ENCODE measurements around the gene DYNC2H1. TPM values are rescaled to one million over a fixed set of nuclear protein-coding genes. Genes with fewer than 3 reads are reported as not detected.

DYNC2H1 gene
- total RNA-seq, 1 experiment from 2014 or later = 12.4 TPM

GRCh38 chr11:103327721-103328120 is 218.5 kb downstream of the DYNC2H1 start:
- Histone ChIP-seq H3K9me3 (ENCODE audit: control insufficient read depth, insufficient read depth, low read depth, low read length) (no peaks in the 10 kb centered on the region), H3K4me1 (ENCODE audit: control insufficient read depth, insufficient read depth, low read length) (no peaks in the 10 kb centered on the region), H3K4me3 (ENCODE audit: low read depth in 2 of 2, low read length in 2 of 2) (no peak overlapping the region), H3K36me3 (ENCODE audit: control insufficient read depth, insufficient read depth, low read length) (no peaks in the 10 kb centered on the region), H3K27me3 (ENCODE audit: control insufficient read depth, insufficient read depth, low read length) (no peaks in the 10 kb centered on the region), H3K27ac (ENCODE audit: low read length) (no peak overlapping the region)
- in situ Hi-C loops (cut with HindIII; ENCODE audit: low pct_unique_long_range_greater_than_20kb, low sequenced_read_pairs) = no loop called here
- POLR2A ChIA-PET = no interaction called here
- ATAC-seq (no peak), DNase-seq (ENCODE audit: low read depth, low spot score) (no peak)
- CTCF ChIA-PET = interaction anchor here (0.7 kb wide), 1 partner anchor 225 kb away, joined by 4 read pairs; no protein-coding TSS in a partner anchor
- BruUV-seq (replicated peaks) = no TSS peak
- TF ChIP-seq, protein P1, sequence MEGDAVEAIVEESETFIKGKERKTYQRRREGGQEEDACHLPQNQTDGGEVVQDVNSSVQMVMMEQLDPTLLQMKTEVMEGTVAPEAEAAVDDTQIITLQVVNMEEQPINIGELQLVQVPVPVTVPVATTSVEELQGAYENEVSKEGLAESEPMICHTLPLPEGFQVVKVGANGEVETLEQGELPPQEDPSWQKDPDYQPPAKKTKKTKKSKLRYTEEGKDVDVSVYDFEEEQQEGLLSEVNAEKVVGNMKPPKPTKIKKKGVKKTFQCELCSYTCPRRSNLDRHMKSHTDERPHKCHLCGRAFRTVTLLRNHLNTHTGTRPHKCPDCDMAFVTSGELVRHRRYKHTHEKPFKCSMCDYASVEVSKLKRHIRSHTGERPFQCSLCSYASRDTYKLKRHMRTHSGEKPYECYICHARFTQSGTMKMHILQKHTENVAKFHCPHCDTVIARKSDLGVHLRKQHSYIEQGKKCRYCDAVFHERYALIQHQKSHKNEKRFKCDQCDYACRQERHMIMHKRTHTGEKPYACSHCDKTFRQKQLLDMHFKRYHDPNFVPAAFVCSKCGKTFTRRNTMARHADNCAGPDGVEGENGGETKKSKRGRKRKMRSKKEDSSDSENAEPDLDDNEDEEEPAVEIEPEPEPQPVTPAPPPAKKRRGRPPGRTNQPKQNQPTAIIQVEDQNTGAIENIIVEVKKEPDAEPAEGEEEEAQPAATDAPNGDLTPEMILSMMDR (IDR thresholded peaks at IDR 0.05) = no peak
- TF ChIP-seq TCF7L2 (IDR thresholded peaks at IDR 0.05; ENCODE audit: low read depth, low read length) = no peak
- no peak for TF ChIP-seq POLR2AphosphoS5 (IDR thresholded peaks at IDR 0.05; ENCODE audit: low read depth, low read length)
- no peak for TF ChIP-seq REST (IDR thresholded peaks at IDR 0.05; ENCODE audit: insufficient read depth in 1 of 2, low read depth in 2 of 2, low read length in 1 of 2)
- TF ChIP-seq SIN3A (IDR thresholded peaks at IDR 0.05; ENCODE audit: borderline replicate concordance, insufficient read depth, low read depth, low read length) = no peak
- intact Hi-C loops (cut with micrococcal nuclease; ENCODE audit: unreplicated experiment) = no loop called here

GRCh38 chr11:103332409-103332808 is 223.2 kb downstream of the DYNC2H1 start:
- intact Hi-C loops (cut with micrococcal nuclease; ENCODE audit: unreplicated experiment) = no loop called here
- no peak overlapping the region for H3K27ac ChIP-seq (ENCODE audit: low read length)
- ChIA-PET POLR2A (no interaction called here), CTCF (no interaction called here)
- no peaks in the 10 kb centered on the region for H3K9me3 ChIP-seq (ENCODE audit: control insufficient read depth, insufficient read depth, low read depth, low read length)
- no peaks in the 10 kb centered on the region for H3K4me1 ChIP-seq (ENCODE audit: control insufficient read depth, insufficient read depth, low read length)
- H3K27me3 ChIP-seq (ENCODE audit: control insufficient read depth, insufficient read depth, low read length) = no peaks in the 10 kb centered on the region
- in situ Hi-C loops (cut with HindIII; ENCODE audit: low pct_unique_long_range_greater_than_20kb, low sequenced_read_pairs) = no loop called here
- H3K36me3 ChIP-seq (ENCODE audit: control insufficient read depth, insufficient read depth, low read length) = no peaks in the 10 kb centered on the region
- BruUV-seq (replicated peaks) = no TSS peak
- no peak for ATAC-seq
- H3K4me3 ChIP-seq (ENCODE audit: low read depth in 2 of 2, low read length in 2 of 2) = no peak overlapping the region
- TF ChIP-seq POLR2AphosphoS5 (IDR thresholded peaks at IDR 0.05; ENCODE audit: low read depth, low read length) (no peak), TCF7L2 (IDR thresholded peaks at IDR 0.05; ENCODE audit: low read depth, low read length) (no peak), SIN3A (IDR thresholded peaks at IDR 0.05; ENCODE audit: borderline replicate concordance, insufficient read depth, low read depth, low read length) (no peak), REST (IDR thresholded peaks at IDR 0.05; ENCODE audit: insufficient read depth in 1 of 2, low read depth in 2 of 2, low read length in 1 of 2) (no peak)
- TF ChIP-seq, protein P1 (IDR thresholded peaks at IDR 0.05) = no peak
- DNase-seq (ENCODE audit: low read depth, low spot score) = no peak

Measured in Panc1 (cell line).